Spleen (tissue), 7 donors: ENCODE results near the gene RTL3.

Experiments
- CTCF ChIP-seq, 11 experiments: fragments of 200-600 bp in 7 of 11; fragments of 450-650 bp in 4 of 11; sonication (generic) in 4 of 11; IDR thresholded peaks in 8 of 11; conservative IDR thresholded peaks in 3 of 11; 1 replicate in 7 of 11; 2 replicates in 4 of 11; pipeline versions ENCODE4 v1.4.0 to v1.8.0; 2016 to 2021; ENCODE audit warnings: antibody characterized with exemption in 11 of 11, inconsistent platforms in 4 of 11, mild to moderate bottlenecking in 1 of 11
- POLR2A ChIP-seq, 3 donors: fragments of 450-650 bp; IDR thresholded peaks; one replicate each; pipeline ENCODE4 v1.5.1; 2017; ENCODE audit warnings: antibody characterized with exemption in 3 of 3, mild to moderate bottlenecking in 1 of 3
- POLR2AphosphoS5 ChIP-seq, 3 donors: sonication (generic); formaldehyde crosslinking; IDR thresholded peaks; one replicate each; pipeline ENCODE4 v1.5.1; 2017; ENCODE audit warnings: antibody characterized with exemption in 3 of 3
- donor health status: DM: no; HTN: no; CAD: no; lungs with moderate emphysema.
- donor health status: DM: no; HTN: no; CAD: no.
- donor health status: DM: no; HTN: no; CAD: no.

- no peak for TF ChIP-seq POLR2AphosphoS5 (IDR thresholded peaks at IDR 0.05)
- TF ChIP-seq CTCF (IDR thresholded peaks at IDR 0.05 in 8 of 11, conservative IDR thresholded peaks at IDR 0.05 in 3 of 11): no peak
- no peak for TF ChIP-seq POLR2A (IDR thresholded peaks at IDR 0.05)
These were observed 33.9 kb downstream of the RTL3 start for GRCh38 chrX:78624962-78625909.
